GM19328 (cell line): ENCODE measurements around the gene TTLL6.
"Not testable (repeated sequence)": the region's sequence is repeated elsewhere in the genome, so short reads cannot be mapped to it uniquely, and the experiment has no call there.

Source experiments
- ATAC-seq: cut with Tn5 transposase; IDR thresholded peaks from one replicate; pipeline ENCODE4 v1.9.1; 2021; ENCODE audit warnings: mild to moderate bottlenecking, moderate library complexity; ENCODE audit not compliant: unreplicated experiment

The TTLL6 gene

GRCh38 chr17:48816774-48817590 lies at the start of gene TTLL6:
Gene TTLL6, minus strand, starts transcription at chr17:48817229. Its CDS starts 157 bp downstream, at chr17:48817072.
- peak; percentile 77 for ATAC-seq

DNA sequence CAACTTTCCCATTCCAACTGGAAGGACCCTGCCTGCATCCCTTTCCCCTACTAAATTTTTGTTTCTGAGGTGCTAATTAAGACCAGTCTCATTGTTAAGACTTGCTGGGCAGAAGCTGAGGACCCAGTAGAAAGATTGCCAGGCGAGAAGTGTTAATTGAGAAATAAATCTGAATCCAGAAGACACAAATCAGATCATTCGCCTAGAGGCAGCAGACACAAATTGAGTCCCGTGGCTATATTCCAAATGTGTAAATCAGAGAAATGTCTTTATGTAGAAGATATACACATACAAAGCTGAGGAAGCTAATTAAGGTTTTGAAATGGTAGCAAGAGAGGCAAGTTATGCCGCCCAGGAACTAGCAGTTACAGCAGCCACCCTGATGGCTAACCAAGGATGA lies 43.4 kb upstream of the TTLL6 start:
- no peak for ATAC-seq

DNA sequence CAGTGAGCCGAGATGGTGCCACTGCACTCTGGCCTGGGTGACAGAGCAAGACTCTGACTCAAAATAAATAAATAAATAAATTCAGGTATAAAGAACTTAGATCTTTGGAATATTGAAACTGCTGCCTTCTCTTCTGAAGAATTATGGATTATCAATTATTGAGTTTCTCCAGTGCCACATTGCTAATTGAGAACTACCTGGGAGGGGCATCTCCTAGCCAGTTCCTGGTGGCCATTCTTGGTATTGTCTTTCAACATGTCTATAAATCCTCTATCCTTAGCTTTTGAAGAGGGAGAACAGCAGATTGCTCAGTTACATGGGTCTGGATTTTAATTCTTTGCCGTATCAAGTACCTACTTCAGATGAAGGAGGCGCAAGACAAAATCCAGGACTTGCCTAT lies 43.0 kb upstream of the TTLL6 start:
- no peak for ATAC-seq

DNA sequence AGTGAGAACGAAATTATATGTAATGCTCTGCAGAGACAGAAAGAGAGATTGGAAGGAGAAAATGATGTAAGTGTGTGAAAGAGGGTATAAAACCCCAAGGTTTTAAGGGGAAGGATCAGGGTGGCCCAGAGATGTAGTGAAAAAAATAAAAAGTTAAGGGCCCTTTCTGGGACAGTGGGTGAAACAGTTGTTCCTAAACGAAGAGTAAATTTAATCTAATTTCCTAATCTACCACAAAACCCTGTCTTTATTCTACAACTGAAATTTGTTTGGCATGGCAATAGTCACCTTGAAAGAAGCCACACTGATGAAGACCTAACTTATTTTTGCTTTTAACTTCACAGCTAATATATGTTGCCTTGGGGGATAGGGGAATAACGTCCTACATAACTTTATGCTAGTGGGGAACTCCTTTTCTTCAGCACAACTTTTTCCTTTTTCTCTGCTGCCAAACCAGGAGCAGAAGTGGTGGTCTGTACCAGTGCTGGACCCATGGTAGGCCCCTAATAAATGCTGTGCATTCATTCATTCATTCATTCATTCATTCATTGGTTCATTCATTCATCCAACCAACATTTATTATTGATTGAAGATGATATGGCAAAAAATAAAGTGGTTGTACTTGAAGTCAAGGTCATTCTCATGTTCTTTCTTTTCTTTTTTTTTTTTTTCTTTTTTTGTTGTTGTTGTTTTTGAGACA lies 39.2 kb upstream of the TTLL6 start:
- ATAC-seq, result no peak

DNA sequence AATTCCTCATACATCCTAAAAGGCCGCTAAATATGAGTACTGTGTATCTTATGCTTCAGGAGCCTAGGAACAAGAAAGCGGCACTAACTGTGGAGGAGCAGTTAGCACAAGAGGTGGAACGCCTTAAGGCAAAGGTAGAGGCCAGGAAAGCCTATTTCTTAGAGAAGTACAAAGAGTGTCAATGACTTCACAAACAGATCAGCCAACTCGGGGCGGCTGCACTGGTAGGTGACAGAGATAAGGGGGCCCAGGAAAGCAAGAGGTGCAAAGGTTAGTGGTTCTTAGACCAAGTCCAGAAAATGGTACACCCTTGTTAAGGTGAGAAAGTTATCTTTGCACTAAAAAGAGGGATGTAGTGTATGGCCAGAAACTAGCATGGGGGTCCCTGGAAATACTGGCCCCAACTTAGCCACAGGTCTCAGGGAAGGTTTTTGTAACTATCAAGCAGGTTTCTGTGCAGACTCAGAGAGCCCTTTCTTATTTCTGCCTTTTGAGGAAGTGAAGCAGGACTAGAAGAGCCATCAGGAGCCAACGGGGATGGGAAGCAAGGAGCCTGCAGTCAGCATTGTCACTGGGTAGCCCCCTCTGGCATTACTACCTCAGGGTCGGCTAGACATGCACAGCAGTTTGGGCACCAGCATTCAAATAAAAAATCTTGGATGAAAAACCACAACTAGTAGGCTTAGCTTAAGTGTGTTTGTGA lies 37.9 kb upstream of the TTLL6 start:
- ATAC-seq, result no peak

- ATAC-seq, result no peak
Measured at GRCh38 chr17:48850792-48851323, 33.8 kb upstream of the TTLL6 start.

DNA sequence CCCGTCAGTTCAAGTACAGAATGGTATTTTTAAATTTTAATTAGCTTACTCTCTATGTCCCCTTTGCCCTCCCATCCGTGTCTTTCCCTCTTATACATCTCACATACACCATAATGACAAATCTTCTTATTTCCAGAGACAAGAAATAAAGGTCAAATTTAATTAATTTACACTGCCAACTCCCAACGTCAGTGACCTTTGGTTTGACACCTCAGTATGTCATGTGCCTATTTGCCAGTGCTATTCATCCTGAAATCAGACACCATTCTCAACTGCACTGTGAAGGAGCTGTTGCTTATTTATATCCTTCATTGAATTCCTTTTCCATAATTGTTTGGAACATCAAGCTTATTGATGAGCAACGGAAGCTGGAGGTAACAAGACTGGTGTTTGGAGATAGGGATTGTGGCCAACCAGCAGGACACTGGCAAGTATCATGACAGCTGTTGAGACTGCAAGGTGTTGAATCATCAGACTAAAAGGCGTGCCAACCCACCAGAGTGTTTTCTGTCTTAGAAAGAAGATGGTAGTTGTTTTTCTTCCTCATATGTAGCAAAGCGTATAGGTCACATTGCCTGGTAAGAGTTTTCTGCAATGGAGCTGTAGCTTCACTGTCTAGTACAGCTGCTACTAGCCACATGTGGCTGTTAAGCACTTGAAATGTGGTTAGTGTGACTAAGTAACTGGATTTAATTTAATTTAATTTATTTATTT lies 26.3 kb upstream of the TTLL6 start:
- ATAC-seq, result no peak

DNA sequence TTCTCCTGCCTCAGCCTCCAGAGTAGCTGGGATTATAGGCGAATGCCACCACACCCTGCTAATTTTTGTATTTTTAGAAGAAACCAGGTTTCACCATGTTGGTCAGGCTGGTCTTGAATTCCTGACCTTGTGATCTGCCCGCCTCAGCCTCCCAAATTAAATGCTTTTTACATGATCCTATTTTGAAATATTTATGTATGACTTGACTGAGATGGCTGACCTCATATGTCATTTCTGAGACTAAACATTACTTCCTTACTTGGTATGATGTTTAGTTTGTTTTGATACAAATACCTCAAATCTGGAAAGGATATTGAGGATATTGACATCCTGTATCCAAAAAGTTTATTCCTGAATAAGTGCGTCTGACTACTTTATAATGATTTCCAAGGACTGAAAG lies 25.7 kb upstream of the TTLL6 start:
- ATAC-seq, result no peak

GRCh38 chr17:48841395-48841831 lies 24.4 kb upstream of the TTLL6 start:
- ATAC-seq, result peak; percentile 65

- ATAC-seq, result no peak
Measured at GRCh38 chr17:48840441-48840840, 23.4 kb upstream of the TTLL6 start.

DNA sequence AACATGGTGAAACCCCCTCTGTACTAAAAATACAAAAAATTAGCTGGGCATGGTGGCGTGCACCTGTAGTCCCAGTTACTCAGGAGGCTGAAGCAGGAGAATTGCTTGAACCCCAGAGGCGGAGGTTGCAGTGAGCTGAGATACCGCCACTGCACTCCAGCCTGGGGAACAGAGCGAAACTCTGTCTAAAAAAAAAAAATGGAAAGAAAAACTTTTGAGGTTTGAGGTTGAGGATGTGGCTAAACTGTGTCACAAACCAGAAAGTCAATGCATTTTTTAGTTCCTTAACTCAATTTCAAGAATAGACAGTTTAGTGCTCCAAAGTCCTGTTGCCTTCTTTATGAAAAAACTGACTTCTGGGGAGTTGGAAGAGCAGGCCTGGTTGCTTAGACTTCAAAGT lies 20.4 kb upstream of the TTLL6 start:
- not testable (repeated sequence) for ATAC-seq

DNA sequence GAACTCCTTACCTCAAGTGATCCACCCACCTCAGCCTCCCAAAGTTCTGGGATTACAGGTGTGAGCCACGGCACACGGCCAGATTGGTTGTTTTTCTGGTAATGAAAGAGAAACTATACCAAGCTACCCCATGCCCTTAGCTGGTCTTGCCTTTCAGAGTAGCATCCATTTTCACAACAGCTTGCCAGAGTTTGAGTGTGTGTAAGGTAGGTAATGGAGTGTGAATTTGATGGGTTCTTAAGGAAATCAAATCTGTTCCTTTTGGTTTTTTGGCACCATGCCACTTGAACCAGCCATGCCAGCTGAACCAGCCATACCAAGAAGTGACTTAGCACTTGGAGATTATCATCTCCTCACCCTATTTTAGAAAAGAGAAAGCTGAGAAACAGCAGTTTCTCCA lies 18.9 kb upstream of the TTLL6 start:
- no peak for ATAC-seq

DNA sequence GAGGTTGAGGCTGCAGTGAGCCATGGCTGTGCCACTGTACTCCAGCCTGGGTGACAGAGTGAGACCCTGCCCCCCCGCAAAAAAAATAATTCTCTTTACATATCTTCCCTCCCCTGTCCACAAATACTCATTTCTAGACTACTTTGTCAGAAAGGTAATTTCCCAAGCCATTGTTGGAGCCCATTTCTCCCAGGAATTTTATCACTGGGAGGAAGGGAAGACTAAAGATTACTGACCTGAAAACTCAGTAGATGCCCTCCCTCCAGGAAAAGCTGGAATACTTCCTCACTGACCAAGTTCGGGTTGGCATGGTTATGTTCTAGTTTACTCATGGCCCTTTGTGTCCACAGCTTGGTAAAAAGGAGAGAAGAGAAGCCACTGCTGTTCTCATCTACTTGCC lies 17.9 kb upstream of the TTLL6 start:
- no peak for ATAC-seq

DNA sequence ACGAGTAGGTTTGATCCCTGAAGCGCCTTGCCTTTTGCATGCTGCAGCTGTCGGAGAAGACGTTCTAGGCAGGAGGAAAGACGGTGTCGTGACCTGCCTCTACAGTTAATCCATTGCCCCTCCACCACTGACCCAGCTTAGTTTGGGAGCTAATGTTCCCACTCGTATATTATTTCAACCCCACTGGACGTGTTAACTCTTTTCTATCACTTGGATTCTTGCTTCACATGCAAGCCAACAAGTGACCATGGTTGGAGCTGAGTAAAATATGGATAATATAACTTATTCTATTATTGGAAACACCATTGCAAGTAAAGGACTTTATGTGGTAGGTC lies 14.5 kb upstream of the TTLL6 start:
- no peak for ATAC-seq

DNA sequence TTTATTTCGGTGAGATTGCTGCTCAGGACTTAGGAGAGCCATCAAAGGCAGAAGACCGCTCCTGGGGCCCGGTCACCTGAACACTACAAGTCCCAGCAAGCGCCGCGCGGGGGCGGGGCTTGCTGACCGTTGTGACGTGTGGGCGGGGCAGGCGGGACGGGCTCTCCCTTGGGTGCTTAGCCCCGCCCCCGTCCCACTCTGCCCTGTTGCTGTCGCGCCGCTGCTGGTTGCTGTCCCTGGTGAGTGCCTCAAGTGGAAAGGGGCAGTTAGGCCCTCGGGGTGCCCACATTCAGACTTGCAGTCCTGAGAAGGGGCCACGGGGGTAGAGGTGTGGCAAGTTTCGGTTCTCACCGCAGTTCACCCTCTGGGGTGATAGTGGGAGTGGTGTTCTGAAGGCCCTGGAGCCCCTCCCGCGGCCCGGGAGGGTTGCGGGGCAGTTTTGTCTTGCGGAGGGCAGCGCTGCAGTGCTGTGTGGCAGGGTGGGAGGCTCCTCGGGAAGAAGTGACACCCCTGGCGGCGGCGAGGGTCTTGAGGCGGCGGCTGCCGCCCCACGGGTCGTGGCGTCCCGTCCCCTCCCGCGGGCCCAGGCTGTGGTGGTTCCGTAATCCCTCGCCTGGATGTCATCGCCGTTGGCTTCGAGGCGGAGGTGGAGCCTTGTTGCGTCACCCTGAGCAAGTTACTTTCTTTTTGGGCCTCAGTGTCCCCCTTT lies 14.0 kb upstream of the TTLL6 start, which contains the start of gene CALCOCO2:
TSS of gene CALCOCO2 (plus strand) at position 196 of the 709 bp plus-strand sequence. CDS start 10,673 bp downstream, outside the sequence.
- peak; percentile 89 for ATAC-seq

DNA sequence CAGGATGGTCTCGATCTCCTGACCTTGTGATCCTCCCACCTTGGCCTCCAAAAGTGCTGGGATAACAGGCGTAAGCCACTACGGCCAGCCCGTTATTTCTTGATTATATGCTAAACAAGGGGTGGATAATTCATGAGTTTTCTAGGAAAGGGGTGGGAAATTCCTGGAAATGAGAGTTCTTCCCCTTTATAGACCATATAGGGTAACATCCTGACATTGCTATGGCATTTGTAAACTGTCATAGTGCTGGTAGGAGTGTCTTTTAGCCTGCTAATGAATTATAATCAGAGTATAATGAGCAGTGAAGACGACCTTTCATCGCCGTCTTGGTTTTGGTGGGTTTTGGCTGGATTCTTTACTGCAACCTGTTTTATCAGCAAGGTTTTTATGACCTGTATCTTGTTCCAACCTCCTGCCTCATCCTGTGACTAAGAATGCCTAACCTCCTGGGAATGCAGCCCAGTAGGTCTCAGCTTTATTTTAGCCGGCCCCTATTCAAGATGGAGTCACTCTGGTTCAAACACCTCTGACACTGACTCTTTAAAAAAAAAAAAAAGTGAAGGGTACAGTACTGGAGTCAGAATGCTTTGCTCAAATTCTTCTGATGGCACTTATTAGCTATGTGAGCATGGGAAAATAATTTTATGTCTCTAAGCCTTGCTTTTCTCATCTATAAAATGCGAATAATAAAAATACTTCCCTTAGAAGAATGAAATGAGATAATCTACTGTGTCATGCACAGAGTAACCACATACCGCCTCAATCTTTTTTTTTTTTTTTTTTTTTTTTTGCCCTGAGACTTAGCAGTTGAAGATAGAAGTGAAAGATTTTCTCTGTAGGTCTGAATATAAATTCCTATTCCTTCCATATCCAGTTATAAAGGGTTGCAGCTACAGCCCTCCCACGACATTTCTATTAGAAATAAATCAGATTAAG lies 8.7 kb upstream of the TTLL6 start:
- no peak for ATAC-seq

- ATAC-seq, result not testable (repeated sequence)
Measured at GRCh38 chr17:48820936-48821335, 3.9 kb upstream of the TTLL6 start.

DNA sequence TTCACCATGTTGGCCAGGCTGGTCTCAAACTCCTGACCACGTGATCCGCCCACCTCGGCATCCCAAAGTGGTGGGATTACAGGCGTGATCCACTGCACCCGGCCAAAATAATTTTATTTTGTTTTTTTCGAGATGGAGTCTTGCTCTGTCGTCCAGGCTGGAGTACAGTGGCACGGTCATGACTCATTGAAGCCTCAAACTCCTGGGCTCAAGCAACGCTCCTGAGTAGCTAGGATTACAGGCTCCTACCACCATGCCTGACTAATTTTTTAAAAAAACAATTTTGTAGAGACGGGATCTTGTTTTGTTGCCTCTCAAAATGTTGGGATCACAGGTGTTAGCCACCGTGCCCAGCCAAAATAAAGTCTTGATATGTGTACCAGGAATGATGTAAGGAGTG lies 2.4 kb upstream of the TTLL6 start:
- no peak for ATAC-seq

DNA sequence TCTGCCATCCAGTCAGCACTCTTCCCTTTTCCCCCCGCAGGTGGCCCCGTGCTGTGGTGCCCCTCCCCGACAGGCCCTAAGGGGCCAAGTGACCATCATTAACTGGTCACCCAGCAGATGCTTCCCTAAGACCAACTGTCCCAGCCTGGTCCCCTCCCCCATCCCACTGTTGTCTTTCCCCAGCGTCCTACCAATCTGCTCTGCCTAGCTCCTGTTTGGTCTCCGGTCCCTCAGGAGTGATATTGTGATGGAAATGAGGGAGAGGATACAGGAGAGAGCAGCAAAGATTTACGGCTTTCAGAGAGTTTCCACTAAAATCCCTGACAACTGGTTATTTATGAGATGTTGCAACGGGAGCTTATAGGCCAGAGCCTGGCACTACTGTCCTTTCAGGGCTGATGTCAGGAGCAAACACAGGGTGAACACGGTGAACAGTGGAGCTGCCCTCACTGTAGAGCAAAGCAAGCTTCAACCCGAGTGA lies 1.4 kb upstream of the TTLL6 start:
- no peak for ATAC-seq
